WTC11 (cell line): Measurements from ENCODE around the gene NEBL. TPM values are rescaled to one million over a fixed set of nuclear protein-coding genes. Genes with fewer than 3 reads are reported as not detected.

Source experiments
- ATAC-seq: fragments of 200-7000 bp; cut with Tn5 transposase; 2 replicates; pipeline ENCODE4 v1.10.0; 2021; ENCODE audit warnings: mild to moderate bottlenecking, moderate library complexity
- CTCF ChIA-PET: fragments of 300-600 bp; sonication (Branson Sonifier 250); formaldehyde crosslinking; loops from one replicate; lab custom pipeline; 2021; ENCODE audit warnings: antibody characterized with exemption; lab: Charles Lee
- POLR2A ChIA-PET: fragments of 350-600 bp; sonication (Branson Sonifier 250); formaldehyde crosslinking; loops from one replicate; lab custom pipeline; 2021; ENCODE audit warnings: antibody characterized with exemption; lab: Charles Lee
- DNase-seq: peaks from one replicate; pipeline ENCODE4 v3.0.0; 2021; ENCODE audit warnings: low spot score
- H3K27ac Mint-ChIP-seq: 2 replicates; pipeline ENCODE4 v1.8.0; 2021; ENCODE audit warnings: mixed read lengths
- H3K27me3 Mint-ChIP-seq: 2 replicates; pipeline ENCODE4 v1.8.0; 2021; ENCODE audit warnings: low read depth, mild to moderate bottlenecking, moderate library complexity, mixed read lengths
- H3K36me3 Mint-ChIP-seq: 2 replicates; pipeline ENCODE4 v1.8.0; 2021; ENCODE audit warnings: mixed read lengths
- H3K4me1 Mint-ChIP-seq: 2 replicates; pipeline ENCODE4 v1.8.0; 2022; ENCODE audit warnings: mixed read lengths
- H3K4me3 Mint-ChIP-seq: 2 replicates; pipeline ENCODE4 v1.8.0; 2021; ENCODE audit warnings: mild to moderate bottlenecking, moderate library complexity, mixed read lengths
- H3K9me3 Mint-ChIP-seq: 2 replicates; pipeline ENCODE4 v1.8.0; 2021; ENCODE audit warnings: mixed read lengths
- AR ChIP-seq: fragments of 250-450 bp; sonication (Bioruptor Pico); IDR thresholded peaks from 2 replicates; pipeline ENCODE4 v1.9.0; 2021; ENCODE audit warnings: mild to moderate bottlenecking
- ARID4B ChIP-seq: sonication (generic); formaldehyde crosslinking; IDR thresholded peaks from 2 replicates; pipeline ENCODE4 v1.8.0; 2023; ENCODE audit warnings: missing genetic modification reagents, mild to moderate bottlenecking, borderline replicate concordance
- CBFB ChIP-seq: sonication (generic); formaldehyde crosslinking; IDR thresholded peaks from 2 replicates; pipeline ENCODE4 v1.8.1; 2022; ENCODE audit warnings: mild to moderate bottlenecking, low read depth, missing genetic modification reagents
- CREM ChIP-seq: sonication (generic); formaldehyde crosslinking; IDR thresholded peaks from 2 replicates; pipeline ENCODE4 v1.8.1; 2022; ENCODE audit warnings: mild to moderate bottlenecking, missing genetic modification reagents, moderate library complexity
- PRDM15 ChIP-seq: sonication (generic); formaldehyde crosslinking; IDR thresholded peaks from 2 replicates; pipeline ENCODE4 v1.8.0; 2022; ENCODE audit warnings: missing genetic modification reagents
- PREB ChIP-seq: sonication (generic); formaldehyde crosslinking; IDR thresholded peaks from 2 replicates; pipeline ENCODE4 v1.8.1; 2022; ENCODE audit warnings: mild to moderate bottlenecking, missing genetic modification reagents, moderate library complexity, borderline replicate concordance
- RELA ChIP-seq: sonication (generic); formaldehyde crosslinking; IDR thresholded peaks from 2 replicates; pipeline ENCODE4 v1.8.1; 2022; ENCODE audit warnings: missing genetic modification reagents, mild to moderate bottlenecking, borderline replicate concordance
- ZNF121 ChIP-seq: sonication (generic); formaldehyde crosslinking; IDR thresholded peaks from 2 replicates; pipeline ENCODE4 v1.8.0; 2023; ENCODE audit warnings: missing genetic modification reagents
- ZNF219 ChIP-seq: sonication (generic); formaldehyde crosslinking; IDR thresholded peaks from 2 replicates; pipeline ENCODE4 v1.8.0; 2023; ENCODE audit warnings: missing genetic modification reagents, mild to moderate bottlenecking, borderline replicate concordance
- ZNF281 ChIP-seq: sonication (generic); formaldehyde crosslinking; IDR thresholded peaks from 2 replicates; pipeline ENCODE4 v1.8.0; 2023; ENCODE audit warnings: mild to moderate bottlenecking, missing genetic modification reagents
- total RNA-seq: library from RNA; stranded (reverse); gene quantifications from 3 replicates; pipeline ENCODE4 v1.2.3, GENCODE V29; 2021

The NEBL gene
- total RNA-seq, 1 experiment from 2014 or later, result 8.9 TPM

- CTCF ChIA-PET, result no interaction called here
- peaks cover 3% of the 10 kb centered on the region; the same call in 1 of the 2 replicates for H3K9me3 Mint-ChIP-seq
- no peaks in the 10 kb centered on the region for H3K27me3 Mint-ChIP-seq
Observed at GRCh38 chr10:20919481-20919880, 22.4 kb upstream of the NEBL start.

More at GRCh38 chr10:20919481-20919880, 22.4 kb upstream of the NEBL start:
- no peak for TF ChIP-seq CREM (CRISPR knock-in tag)
- no peak for TF ChIP-seq CBFB (CRISPR knock-in tag)
- no peak for TF ChIP-seq ZNF121 (CRISPR knock-in tag)
- no peak for TF ChIP-seq RELA (CRISPR knock-in tag)
- TF ChIP-seq PREB (CRISPR knock-in tag), result no peak
- TF ChIP-seq PRDM15 (CRISPR knock-in tag), result no peak
- TF ChIP-seq ZNF281 (CRISPR knock-in tag), result no peak
- no peak for TF ChIP-seq AR (CRISPR knock-in tag)
- TF ChIP-seq ARID4B, result no peak
- TF ChIP-seq ZNF219 (CRISPR knock-in tag), result no peak
- POLR2A ChIA-PET, result no interaction called here
- DNase-seq, result no peak
- Mint-ChIP-seq H3K4me1 (no peaks in the 10 kb centered on the region), H3K27ac (no peak overlapping the region), H3K36me3 (no peaks in the 10 kb centered on the region), H3K4me3 (no peak overlapping the region)
- ATAC-seq, result no peak
